T47D (cell line): ENCODE results near the gene BCKDHA.

Experiments used
- DNase-seq, 2 experiments: peaks; one replicate each; pipeline versions ENCODE4 v3.0.0 to v3.0.0-alpha.2; 2011 to 2012; ENCODE audit warnings: low read depth in 1 of 2, low spot score in 1 of 2
- JUND ChIP-seq: IDR thresholded peaks from 2 replicates; pipeline ENCODE4 v1.6.1; 2012; ENCODE audit warnings: low read depth
- in situ Hi-C: cut with HindIII; loops from 2 replicates; pipeline ENCODE4 v1.10.0; 2016; ENCODE audit warnings: low sequenced_read_pairs, low pct_unique_long_range_greater_than_20kb

Gene BCKDHA

DNA sequence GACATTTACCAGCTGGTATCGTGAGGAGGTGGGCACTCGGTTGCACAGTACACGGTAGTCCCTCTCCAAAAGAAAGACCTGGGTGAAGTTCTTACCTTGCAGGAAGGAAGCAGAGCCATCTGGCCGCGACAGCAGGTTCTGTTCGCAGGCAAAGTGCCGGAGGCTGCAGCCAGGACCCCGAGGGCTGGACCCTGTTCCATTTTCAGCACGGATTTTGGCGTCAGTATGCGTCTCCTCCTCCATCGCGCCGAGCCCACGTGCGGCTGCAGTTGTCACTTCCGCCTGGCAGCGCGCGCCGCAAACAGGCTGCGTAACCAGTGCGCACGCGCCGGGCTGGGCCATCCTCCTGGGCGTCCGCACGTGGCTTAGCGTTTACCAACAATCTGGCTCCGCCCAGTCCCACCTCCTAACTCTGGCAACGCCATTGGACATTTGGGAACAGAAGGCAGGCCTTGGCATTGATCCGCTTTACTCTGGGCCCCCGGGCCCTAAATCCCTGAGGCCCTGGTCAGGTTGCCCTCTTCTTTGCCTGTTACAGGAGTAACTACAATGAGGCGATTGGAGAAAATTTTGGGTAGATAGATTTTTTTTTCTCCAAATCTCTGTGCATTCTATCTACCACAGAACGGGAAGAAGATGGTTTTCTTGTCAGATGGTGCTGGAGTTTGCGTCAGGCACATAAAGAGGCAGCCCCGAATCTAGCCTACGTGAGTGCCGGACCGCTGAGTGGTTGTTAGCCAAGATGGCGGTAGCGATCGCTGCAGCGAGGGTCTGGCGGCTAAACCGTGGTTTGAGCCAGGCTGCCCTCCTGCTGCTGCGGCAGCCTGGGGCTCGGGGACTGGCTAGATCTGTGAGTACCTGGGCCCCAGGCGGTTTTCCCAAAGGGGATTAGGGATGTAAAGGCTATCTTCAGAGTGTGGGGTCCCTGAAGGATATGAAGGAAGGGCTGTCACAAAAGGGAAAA, at the start of gene BCKDHA, which contains the start of gene EXOSC5:
Gene BCKDHA (plus strand): TSS at position 733 of the 964 bp plus-strand sequence. CDS start 10 bp downstream, at position 743.
Gene EXOSC5 (minus strand): TSS at position 274 of the 964 bp plus-strand sequence. CDS start 31 bp downstream, at position 243.
- peak; percentile 85 to 99 for DNase-seq
- no peak for TF ChIP-seq JUND
- in situ Hi-C loops, result no loop called here

DNA sequence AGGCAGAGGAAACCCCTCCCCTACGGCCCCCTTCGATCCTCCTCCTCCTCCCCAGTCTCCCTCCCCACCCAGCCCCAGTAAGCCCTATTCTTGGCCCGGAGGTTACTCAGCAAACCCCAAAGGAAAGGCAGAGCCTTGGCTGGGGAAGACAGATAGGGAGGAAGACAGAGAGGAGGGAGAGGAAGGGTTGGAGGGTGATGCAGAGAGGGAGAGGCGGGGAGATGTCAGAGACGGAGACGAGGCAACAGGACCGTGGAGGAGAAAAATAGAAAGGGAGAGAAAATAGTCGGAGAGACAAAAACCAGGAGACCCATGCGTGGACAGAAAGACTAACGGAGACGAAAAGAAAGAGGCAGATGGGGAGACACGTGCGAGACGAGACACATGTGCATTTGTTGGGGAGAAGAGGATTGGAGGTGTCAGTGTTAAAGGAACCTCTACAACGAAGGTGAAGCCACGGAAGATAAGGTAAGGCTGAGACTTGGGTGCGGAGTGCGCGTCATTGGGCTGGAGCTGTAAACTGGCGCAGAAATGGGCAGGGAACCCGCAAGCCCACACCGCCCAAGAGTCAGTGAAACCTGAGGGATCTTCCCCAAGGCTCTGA, 46.8 kb upstream of the BCKDHA start:
- no peak for DNase-seq
- in situ Hi-C loops, result no loop called here
- TF ChIP-seq JUND, result no peak

DNA sequence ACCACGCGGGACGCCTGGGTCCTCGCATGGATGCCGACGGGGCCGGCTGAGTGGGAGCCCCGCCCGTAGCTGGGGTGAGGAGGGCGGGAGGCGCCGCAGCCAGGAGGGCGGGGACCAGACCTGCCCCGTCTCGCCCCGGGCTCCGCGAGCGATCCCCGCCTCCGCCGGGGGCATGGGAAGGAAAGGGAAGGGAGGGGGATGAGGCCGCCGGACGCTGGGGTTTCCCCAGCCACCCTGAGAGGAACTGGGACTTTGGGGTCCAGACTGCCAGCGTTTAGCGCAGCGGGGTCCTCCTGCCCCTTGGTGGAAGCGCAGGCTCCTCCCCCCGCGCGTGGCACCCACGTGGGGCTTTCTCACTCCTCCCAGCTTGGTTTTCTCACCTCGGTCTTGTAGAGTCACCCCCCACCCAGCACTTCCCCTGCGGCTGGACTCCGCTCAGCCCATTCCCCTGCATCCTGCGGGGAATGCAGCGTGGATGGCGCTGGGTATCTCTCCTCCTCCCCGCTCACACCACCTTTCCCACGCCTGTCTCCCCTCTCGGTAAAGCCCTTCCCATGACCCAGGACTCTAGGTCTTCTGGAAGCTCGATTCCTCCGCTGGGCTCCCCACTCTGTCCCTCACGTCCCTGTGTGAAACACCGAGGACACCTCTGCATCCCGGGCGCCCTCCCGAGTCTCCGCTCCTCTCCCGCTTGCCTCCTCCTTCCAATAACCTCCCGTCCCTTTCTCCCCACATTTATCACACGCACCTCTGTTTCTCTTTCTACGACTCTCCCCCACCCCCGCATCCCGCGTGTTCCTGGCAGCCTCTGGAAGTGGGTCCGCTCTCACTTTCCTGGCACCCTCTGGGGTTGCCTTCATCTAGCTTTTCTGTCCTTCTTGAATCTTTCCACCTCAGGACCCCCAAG, 46.0 kb upstream of the BCKDHA start:
- in situ Hi-C loops, result no loop called here
- TF ChIP-seq JUND, result no peak
- DNase-seq, result no peak

DNA sequence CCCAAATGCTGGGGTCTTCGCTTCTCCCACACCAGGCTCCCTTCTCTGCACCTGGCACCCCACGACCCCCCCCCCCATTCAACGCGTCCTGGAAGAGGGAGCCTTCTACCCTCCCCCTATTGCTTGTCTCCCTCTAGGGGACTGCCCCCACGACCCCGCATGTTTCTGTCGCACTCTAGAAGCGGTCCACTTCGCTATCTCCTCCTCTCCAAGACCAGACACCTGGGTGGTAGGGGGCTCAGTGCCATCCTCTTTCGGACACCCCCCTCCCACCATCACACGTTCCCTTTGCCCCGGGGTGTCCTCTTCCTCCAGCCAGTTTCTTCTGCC, 45.4 kb upstream of the BCKDHA start:
- no peak for DNase-seq
- in situ Hi-C loops, result no loop called here
- TF ChIP-seq JUND, result no peak

DNA sequence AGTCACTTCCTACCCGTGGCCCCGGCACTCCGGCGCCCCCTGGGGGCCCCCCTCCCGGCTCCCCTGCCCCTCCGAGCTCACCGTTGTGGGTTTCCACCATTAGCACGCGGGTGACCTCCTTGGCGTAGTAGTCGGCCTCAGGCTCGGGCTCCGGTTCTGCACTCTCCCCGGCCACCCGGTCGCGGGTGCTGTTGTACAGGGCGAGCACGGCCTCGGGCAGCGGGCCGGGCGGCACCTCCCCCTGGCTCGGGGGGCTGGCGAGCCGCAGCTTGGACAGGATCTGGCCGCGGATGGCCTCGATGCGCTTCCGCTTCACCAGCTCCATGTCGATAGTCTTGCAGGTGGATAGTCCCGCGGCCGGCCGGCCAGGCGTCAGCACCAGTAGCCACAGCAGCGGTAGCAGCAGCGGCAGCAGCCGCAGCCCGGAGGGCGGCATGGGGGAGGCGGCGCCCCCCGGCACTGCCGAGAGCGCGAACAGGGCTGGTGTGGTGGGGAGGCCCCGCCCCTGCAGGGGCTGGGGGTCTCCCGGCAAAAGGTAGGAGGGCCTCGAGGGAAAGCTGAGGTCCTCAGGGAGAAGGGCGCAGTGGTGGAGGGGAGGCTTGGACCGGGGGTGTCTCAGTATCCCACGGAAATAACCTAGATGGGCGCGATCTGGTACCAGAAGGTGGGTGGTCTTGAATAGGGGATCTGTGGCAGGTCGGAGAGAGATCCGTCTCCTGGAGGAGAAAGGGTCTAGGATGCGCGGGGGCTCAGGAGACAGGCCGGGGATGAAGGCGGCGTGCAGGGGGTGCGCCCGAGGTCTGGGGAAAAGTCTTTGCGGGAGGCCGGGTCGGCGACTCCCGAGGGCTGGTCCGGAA, 44.8 kb upstream of the BCKDHA start:
- in situ Hi-C loops, result no loop called here
- no peak for TF ChIP-seq JUND
- DNase-seq, result no peak

DNA sequence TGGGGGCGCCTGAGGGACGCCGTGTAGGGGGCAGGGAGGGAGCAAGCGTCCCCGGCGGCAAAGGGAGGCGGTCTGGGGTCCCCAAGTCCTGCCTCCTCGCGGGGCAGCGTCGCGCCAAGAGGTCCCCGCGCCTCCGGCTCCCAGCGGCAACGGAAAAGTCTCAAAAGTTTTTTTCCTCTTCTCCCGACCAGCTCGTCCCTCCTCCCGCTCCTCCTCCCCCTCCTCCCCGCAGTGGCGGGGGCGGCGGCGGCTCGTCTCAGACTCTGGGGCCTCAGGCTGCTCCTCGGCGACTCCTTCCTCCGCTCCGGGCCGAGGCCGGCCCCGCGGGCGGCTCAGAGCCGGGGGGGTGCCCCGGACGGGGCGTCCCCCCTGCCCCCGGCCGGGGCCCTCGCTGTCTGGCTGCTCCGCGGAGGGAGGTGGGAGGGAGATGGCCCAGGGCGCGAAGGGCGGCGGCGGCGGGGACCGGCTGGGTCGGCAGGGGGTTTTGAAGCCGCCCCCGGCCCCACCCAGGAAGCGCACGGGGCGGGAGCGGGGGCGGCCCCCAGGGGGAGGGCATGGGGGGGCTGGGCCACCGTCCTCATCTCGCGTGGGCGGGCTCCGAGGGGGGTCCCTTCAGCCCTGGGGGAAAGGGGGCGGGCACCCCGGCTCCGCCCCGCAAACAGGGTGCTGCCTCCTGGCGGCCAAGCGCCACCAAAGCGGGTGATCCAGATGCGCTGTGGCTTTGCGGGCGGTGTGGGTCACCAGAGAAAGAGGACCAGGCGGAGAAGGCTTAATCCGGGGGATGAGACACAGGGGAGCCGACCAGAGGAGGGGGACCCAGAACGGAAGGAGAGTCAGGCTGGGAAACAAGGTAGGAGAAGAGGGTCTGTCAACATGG, 43.9 kb upstream of the BCKDHA start, which contains the start of gene TGFB1:
Gene TGFB1 (minus strand): TSS at position 457 of the 877 bp plus-strand sequence. CDS start 878 bp downstream, outside the sequence.
- in situ Hi-C loops, result no loop called here
- DNase-seq, result peak; percentile 42 to 77
- TF ChIP-seq JUND, result no peak

DNA sequence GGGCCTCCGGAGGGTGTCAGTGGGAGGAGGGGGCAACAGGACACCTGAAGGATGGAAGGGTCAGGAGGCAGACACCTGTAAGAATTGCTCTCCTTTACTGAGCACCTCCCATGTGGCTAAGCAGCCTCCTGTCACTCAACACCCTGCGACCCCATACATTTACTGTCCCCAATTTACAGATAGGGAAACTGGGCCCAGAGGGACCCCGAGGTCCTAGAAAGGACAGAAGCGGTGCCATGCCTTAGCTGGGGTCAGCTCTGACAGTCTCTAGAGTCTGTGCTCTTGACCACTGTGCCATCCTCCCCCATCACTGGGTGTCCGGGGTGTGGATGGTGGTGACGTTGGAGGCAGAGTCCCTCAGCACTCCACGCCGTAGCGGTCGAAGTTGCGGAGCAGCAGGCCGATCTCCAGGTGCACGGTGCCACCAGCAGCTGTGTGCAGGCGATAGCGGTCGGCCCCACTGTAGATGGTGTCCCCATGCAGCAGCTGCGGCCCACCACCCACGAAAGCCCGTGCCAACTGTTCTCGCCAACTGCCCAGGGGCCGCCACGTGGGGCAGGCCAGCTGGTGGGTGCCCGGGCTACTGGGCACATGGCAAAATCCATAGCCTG, 43.2 kb upstream of the BCKDHA start:
- in situ Hi-C loops, result no loop called here
- TF ChIP-seq JUND, result no peak
- DNase-seq, result no peak

DNA sequence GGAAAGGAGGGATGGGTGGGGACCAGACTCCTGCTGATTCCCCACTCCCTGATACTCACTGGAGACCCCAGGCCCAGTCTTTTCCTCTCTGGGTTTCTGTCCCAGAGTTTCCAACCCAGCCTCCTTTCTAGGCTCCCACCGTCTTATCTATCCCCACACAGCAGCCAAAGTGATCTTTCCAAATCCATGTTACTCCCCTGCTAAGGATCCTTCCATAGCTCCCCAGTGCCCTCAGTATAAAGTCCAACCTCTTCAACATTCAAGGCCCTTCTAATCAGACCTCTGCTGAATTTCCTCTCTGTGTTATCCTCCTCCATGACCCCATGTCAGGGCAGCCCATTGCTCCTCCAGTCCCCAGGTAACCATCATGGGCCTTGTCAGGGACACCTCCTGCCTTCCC, 42.6 kb upstream of the BCKDHA start:
- TF ChIP-seq JUND, result no peak
- in situ Hi-C loops, result no loop called here
- no peak for DNase-seq

DNA sequence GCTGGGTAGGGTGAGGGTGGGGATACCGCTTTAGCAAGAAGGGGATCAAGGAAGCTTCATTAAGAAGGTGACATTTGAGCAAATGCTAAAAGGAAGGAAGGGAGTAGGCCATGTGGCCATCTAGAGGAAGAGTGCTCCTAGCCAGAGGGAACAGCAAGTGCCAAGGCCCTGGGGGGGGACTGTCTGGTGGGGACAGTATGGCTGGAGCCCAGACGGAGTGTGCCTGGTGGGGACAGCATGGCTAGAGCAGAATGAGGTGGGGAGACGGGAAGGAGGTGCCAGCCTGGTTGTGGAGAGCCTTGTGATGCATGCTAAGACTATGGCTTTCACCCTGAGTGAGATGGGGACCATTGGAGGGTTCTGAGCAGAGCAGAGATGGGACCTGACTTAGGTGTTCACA, 41.8 kb upstream of the BCKDHA start:
- no peak for DNase-seq
- no peak for TF ChIP-seq JUND
- in situ Hi-C loops, result no loop called here

DNA sequence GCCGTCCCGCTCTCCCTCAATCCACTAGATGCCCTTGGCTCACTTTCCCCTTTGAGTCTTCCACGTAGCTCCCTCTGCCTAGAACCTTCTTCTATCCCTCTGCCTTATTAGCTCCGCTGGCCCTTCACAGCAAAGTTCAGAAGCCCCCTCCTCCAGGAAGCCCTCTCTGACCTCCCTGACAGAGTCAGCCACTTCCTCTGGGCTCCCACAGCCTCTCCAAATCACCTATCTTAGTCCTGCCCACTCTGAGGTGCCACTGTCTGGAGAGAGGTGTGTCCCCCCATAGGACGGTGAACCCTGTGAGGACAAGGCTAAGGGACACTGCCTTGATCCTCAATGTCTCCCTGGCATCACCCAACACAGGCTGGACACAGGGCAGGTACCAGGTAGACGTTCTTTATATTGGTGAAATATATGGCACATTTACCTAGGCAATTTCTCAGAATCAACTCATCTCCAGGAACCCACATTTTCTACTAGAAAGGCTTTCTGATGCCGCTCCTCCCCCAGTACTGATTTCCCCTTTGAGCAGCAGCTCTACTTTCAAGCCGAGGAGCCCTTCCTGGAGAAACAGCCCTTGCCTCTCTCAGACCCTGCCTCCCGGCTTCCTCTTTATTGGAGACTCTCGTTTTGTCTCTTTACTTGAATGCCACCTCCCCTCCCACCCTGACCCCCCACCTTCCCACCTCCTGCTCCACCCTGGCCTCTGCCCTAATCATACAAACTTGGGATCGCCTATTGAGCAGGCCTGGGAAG, 40.5 kb upstream of the BCKDHA start:
- no peak for TF ChIP-seq JUND
- in situ Hi-C loops, result no loop called here
- no peak for DNase-seq
